Metanephros (tissue), 2 donors: ENCODE measurements around the gene TIA1. TPM values are rescaled to one million over a fixed set of nuclear protein-coding genes. Genes with fewer than 3 reads are reported as not detected.

ENCODE experiments used
- small RNA-seq: library from RNA; depleted of rRNA; stranded (forward); fragments of <200 nt; gene quantifications from one replicate; pipeline ENCODE3, GENCODE V24; 2014; ENCODE audit warnings: low replicate concordance
- total RNA-seq: library from RNA; depleted of rRNA; stranded (reverse); fragments of >200 nt; gene quantifications from one replicate; pipeline ENCODE4 v1.2.3, GENCODE V29; 2014

Gene TIA1, protein sequence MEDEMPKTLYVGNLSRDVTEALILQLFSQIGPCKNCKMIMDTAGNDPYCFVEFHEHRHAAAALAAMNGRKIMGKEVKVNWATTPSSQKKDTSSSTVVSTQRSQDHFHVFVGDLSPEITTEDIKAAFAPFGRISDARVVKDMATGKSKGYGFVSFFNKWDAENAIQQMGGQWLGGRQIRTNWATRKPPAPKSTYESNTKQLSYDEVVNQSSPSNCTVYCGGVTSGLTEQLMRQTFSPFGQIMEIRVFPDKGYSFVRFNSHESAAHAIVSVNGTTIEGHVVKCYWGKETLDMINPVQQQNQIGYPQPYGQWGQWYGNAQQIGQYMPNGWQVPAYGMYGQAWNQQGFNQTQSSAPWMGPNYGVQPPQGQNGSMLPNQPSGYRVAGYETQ
- total RNA-seq, result 358 TPM

DNA sequence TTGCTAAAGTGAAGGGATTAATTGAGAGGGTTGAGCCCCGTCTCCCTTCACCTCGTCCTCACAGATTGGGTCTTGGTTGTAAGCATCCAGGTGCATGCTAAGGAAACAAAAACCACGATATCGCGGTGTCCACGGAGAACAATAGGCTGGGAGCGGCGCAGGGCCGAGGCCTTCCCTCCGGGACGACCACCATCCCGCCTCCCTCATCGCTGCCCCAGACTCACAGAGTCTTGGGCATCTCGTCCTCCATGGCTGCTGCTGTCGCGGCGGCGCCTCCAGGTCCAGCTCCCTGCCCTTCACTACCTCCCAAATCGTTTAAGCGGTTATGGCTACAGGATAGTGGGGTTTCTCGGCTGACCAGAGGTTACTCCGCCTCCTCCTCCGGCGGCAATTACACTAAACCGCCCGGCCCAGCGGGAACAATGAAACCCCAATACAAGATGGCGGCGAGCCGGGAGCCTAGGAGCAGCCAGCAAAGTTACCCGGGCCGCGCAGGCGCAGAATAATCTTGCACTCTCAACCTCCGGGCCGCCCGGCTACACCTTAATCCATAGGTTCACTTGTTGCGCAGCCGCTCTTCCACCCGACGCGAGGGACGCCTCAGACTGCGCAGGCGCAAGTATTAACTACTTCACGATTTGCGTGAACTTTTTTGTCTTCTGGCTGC lies at the start of gene TIA1:
Gene TIA1 (minus strand): TSS at position 448 of the 667 bp plus-strand sequence. CDS start 198 bp downstream, at position 250.

DNA sequence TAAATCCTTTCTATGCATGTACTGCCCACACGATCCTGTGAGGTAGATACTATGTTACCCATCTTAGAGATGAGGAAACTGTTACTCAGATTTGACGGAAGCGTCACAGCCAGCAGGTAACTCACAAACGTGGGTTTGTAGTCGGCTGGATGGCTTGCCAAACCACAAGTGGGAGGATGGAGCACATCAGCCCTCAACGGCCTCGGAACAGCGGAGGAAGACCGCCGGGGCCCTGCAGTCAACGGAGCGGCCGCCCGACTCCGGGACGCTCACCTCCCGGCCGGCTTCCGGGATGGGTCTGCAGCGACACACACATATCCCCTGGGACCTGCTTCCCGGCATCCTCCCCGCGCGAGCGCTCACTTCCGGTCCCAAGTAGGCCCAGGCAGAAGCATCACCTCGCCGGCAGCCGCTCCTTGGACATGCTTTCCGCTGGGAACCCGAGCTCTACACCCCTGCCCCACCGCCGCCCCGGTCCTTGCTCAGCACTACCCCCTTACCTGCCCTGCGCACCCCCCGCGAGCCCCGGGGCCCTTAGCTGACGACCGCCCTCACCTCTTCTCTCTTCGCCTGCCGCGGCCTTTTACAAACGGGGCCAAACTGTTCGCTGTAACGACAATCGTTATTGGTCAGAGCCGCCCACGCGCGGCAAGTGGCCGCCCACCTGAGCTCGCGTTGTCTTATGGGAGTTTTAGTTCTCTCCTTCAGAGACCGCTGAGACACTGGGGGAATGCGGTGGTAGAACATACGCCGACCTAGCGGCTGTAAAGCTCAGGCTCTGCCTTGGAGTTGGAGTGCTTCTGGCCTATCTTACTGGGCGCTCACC lies 57.8 kb downstream of the TIA1 start, which contains the start of gene C2orf42:
Gene C2orf42 (minus strand): TSS at position 602 of the 826 bp plus-strand sequence. CDS start 9,034 bp downstream, outside the sequence.

Small RNA genes lying within 50 kb of the gene (small RNA-seq; reads per million reads assigned to genes)
- not detected for gene AC016700.2
- gene MIR1285-2, result not detected

Other genes with a start within 250 kb of the TIA1 start
- 138 TPM for gene PCBP1, start 161.2 kb downstream of the TIA1 start, total RNA-seq
- gene C2orf42, start 57.6 kb downstream of the TIA1 start, total RNA-seq, result 18.7 TPM
- 52.4 TPM for gene PCYOX1, start 9.5 kb upstream of the TIA1 start, total RNA-seq
- gene SNRPG, start 45.1 kb upstream of the TIA1 start, total RNA-seq, result 47.0 TPM
- 26.0 TPM for gene FAM136A, start 53.4 kb upstream of the TIA1 start, total RNA-seq